ENCODE measurements around the gene BLM.
A peak's percentile ranks its signal among the peaks of the same experiment; 100 is the strongest.

Gene BLM

DNA sequence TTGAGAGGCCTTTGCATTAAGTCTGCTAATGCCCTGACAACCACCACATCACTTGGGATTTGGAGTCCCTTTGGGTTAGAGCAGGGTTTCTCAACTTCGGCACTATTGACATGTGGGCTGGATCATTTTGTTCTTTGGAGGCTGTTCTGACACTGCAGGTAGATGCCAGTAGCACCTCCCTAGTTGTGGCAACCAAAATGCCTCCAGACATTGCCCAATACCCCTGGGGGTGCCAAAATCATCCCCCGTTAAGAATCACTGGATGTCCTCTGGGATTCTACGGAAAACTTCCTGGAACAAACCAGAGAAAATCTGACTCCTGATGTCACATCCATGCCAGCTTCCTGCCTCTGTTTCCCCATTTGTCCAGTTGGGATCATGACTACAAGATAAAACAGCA lies 37.2 kb upstream of the BLM start:
- no peak overlapping the region for H3K27ac ChIP-seq (ENCODE audit: low read length, poor library complexity, severe bottlenecking)
- DNase-seq, result no peak
- no peak overlapping the region for H2BK12ac ChIP-seq (ENCODE audit: low read length in 2 of 2)
- H3K36me3 ChIP-seq (ENCODE audit: control insufficient read depth in 1 of 2, insufficient read depth in 2 of 2, low read depth in 1 of 2, low read length in 2 of 2), result no peaks in the 10 kb centered on the region
- H2BK5ac ChIP-seq (ENCODE audit: low read depth, low read length, poor library complexity, severe bottlenecking), result no peak overlapping the region
- no peaks in the 10 kb centered on the region for H3K79me1 ChIP-seq (replicated peaks; ENCODE audit: low read length, poor library complexity, severe bottlenecking)
- no peak overlapping the region for H4K8ac ChIP-seq (ENCODE audit: low read length)
- H3K4ac ChIP-seq (ENCODE audit: low read depth in 1 of 2, low read length in 2 of 2), result no peak overlapping the region
- no peak overlapping the region for H2BK120ac ChIP-seq (ENCODE audit: low read depth, low read length)
- H3K4me1 ChIP-seq (ENCODE audit: control insufficient read depth, insufficient read depth, low read depth, low read length), result peaks cover 7% of the 10 kb centered on the region
- H3K18ac ChIP-seq (ENCODE audit: low read depth in 1 of 2, low read length in 2 of 2), result no peak overlapping the region
- H4K91ac ChIP-seq (ENCODE audit: low read length), result no peak overlapping the region
- 86% methylated on average over 3 of the region's 3 CpGs for WGBS
- H2BK15ac ChIP-seq (ENCODE audit: low read depth, poor library complexity, severe bottlenecking), result no peak overlapping the region
- H3K9me3 ChIP-seq (ENCODE audit: control insufficient read depth, low read length), result no peaks in the 10 kb centered on the region
- H3K27me3 ChIP-seq (ENCODE audit: control insufficient read depth in 1 of 2, insufficient read depth in 1 of 2, low read length in 2 of 2), result peaks cover 0 to 3% of the 10 kb centered on the region in 2 experiments
- H3K23ac ChIP-seq (ENCODE audit: low read length in 2 of 2), result no peak overlapping the region
- no peak overlapping the region for H2AK5ac ChIP-seq (ENCODE audit: low read length, severe bottlenecking)
- H3K4me3 ChIP-seq (ENCODE audit: insufficient read depth in 1 of 2, low read depth in 1 of 2, low read length in 2 of 2), result peak overlapping the region in 1 of 2 experiments; percentile 5
- H2AFZ ChIP-seq (ENCODE audit: low read depth, low read length), result no peak overlapping the region
- no peak overlapping the region for H3K9ac ChIP-seq (ENCODE audit: low read length)
- H3K4me2 ChIP-seq (ENCODE audit: low read length, poor library complexity, severe bottlenecking), result no peak overlapping the region
- no peak overlapping the region for H3K14ac ChIP-seq (ENCODE audit: low read length in 2 of 2)

DNA sequence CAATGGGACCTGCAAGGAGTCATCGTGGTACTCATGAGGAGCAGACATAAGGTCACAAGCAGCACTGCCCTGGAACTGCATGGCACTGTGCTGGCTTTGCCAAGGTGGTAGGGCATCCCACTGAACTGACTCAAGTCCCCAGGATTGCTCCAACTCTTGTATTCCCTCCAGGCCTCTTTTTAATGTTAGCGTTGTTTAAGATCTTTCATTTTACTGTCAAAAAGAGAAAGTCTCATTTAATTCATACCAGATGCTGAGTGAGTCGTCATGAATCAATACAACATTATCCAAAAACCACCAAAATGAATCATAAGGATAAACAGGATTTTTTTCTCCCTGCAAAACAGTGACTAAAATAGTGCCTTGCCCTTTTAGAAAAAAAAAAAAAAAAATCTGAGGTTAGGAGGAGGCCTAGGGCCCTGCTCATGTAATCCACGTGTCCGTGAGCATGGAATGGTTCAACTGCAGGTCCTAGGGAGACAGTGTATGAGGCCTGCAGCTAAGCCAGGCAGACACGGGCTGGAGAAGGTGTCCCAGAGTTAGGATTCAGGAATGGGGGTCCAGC lies 36.7 kb upstream of the BLM start:
- H3K4ac ChIP-seq (ENCODE audit: low read depth in 1 of 2, low read length in 2 of 2), result no peak overlapping the region
- peak overlapping the region; percentile 12 for H2BK15ac ChIP-seq (ENCODE audit: low read depth, poor library complexity, severe bottlenecking)
- H2AFZ ChIP-seq (ENCODE audit: low read depth, low read length), result no peak overlapping the region
- peak overlapping the region; percentile 73 for H3K9ac ChIP-seq (ENCODE audit: low read length)
- peak overlapping the region; percentile 34 for H4K91ac ChIP-seq (ENCODE audit: low read length)
- no peak overlapping the region for H2BK12ac ChIP-seq (ENCODE audit: low read length in 2 of 2)
- H2BK5ac ChIP-seq (ENCODE audit: low read depth, low read length, poor library complexity, severe bottlenecking), result no peak overlapping the region
- peaks cover 0 to 3% of the 10 kb centered on the region in 2 experiments for H3K27me3 ChIP-seq (ENCODE audit: control insufficient read depth in 1 of 2, insufficient read depth in 1 of 2, low read length in 2 of 2)
- 35% methylated on average over 3 of the region's 6 CpGs for WGBS
- no peak overlapping the region for H2AK5ac ChIP-seq (ENCODE audit: low read length, severe bottlenecking)
- H3K4me3 ChIP-seq (ENCODE audit: insufficient read depth in 1 of 2, low read depth in 1 of 2, low read length in 2 of 2), result peak overlapping the region in 1 of 2 experiments; percentile 5
- H3K23ac ChIP-seq (ENCODE audit: low read length in 2 of 2), result no peak overlapping the region
- no peak overlapping the region for H3K18ac ChIP-seq (ENCODE audit: low read depth in 1 of 2, low read length in 2 of 2)
- no peak overlapping the region for H2BK120ac ChIP-seq (ENCODE audit: low read depth, low read length)
- H3K79me1 ChIP-seq (replicated peaks; ENCODE audit: low read length, poor library complexity, severe bottlenecking), result no peaks in the 10 kb centered on the region
- H4K8ac ChIP-seq (ENCODE audit: low read length), result peak overlapping the region; percentile 19
- peaks cover 5% of the 10 kb centered on the region for H3K4me1 ChIP-seq (ENCODE audit: control insufficient read depth, insufficient read depth, low read depth, low read length)
- no peaks in the 10 kb centered on the region for H3K9me3 ChIP-seq (ENCODE audit: control insufficient read depth, low read length)
- no peaks in the 10 kb centered on the region for H3K36me3 ChIP-seq (ENCODE audit: control insufficient read depth in 1 of 2, insufficient read depth in 2 of 2, low read depth in 1 of 2, low read length in 2 of 2)
- H3K14ac ChIP-seq (ENCODE audit: low read length in 2 of 2), result no peak overlapping the region
- peak; percentile 71 for DNase-seq
- H3K27ac ChIP-seq (ENCODE audit: low read length, poor library complexity, severe bottlenecking), result no peak overlapping the region
- no peak overlapping the region for H3K4me2 ChIP-seq (ENCODE audit: low read length, poor library complexity, severe bottlenecking)

DNA sequence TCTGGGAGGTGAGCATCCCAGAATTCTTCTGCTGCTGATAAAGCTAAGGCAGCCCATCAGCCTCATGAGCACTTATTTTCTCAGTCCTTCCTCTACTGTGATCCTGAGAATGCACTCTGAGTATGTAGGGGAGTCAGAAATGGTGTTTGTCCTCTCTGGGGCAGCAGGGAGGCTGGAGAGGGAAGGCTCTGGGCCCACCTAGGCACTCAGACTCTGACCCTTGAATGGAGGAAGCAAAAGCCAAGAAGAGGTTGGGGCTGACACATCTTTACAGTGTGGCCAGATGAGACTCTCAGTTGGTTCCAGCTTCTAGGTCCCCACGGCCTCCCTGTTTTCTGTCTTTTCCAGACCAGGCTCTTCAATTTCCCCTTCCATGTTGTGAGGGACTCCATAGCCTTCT lies 36.1 kb upstream of the BLM start:
- Histone ChIP-seq H3K27ac (ENCODE audit: low read length, poor library complexity, severe bottlenecking) (no peak overlapping the region), H3K14ac (ENCODE audit: low read length in 2 of 2) (no peak overlapping the region), H2BK120ac (ENCODE audit: low read depth, low read length) (no peak overlapping the region), H3K4me2 (ENCODE audit: low read length, poor library complexity, severe bottlenecking) (no peak overlapping the region), H3K4ac (ENCODE audit: low read depth in 1 of 2, low read length in 2 of 2) (no peak overlapping the region), H3K9ac (ENCODE audit: low read length) (peak overlapping the region; percentile 73), H2AFZ (ENCODE audit: low read depth, low read length) (no peak overlapping the region), H3K4me1 (ENCODE audit: control insufficient read depth, insufficient read depth, low read depth, low read length) (peaks cover 5% of the 10 kb centered on the region), H3K4me3 (ENCODE audit: insufficient read depth in 1 of 2, low read depth in 1 of 2, low read length in 2 of 2) (no peak overlapping the region), H3K23ac (ENCODE audit: low read length in 2 of 2) (no peak overlapping the region), H3K27me3 (ENCODE audit: control insufficient read depth in 1 of 2, insufficient read depth in 1 of 2, low read length in 2 of 2) (peaks cover 0 to 3% of the 10 kb centered on the region in 2 experiments), H3K79me1 (replicated peaks; ENCODE audit: low read length, poor library complexity, severe bottlenecking) (no peaks in the 10 kb centered on the region), H3K9me3 (ENCODE audit: control insufficient read depth, low read length) (no peaks in the 10 kb centered on the region), H3K36me3 (ENCODE audit: control insufficient read depth in 1 of 2, insufficient read depth in 2 of 2, low read depth in 1 of 2, low read length in 2 of 2) (no peaks in the 10 kb centered on the region), H2BK15ac (ENCODE audit: low read depth, poor library complexity, severe bottlenecking) (no peak overlapping the region), H2BK12ac (ENCODE audit: low read length in 2 of 2) (no peak overlapping the region), H2AK5ac (ENCODE audit: low read length, severe bottlenecking) (no peak overlapping the region), H3K18ac (ENCODE audit: low read depth in 1 of 2, low read length in 2 of 2) (peak overlapping the region in 1 of 2 experiments; percentile 28), H4K8ac (ENCODE audit: low read length) (peak overlapping the region; percentile 19), H4K91ac (ENCODE audit: low read length) (peak overlapping the region; percentile 7), H2BK5ac (ENCODE audit: low read depth, low read length, poor library complexity, severe bottlenecking) (no peak overlapping the region)
- WGBS, result 90% methylated on average over 1 of the region's 1 CpG
- DNase-seq, result no peak

DNA sequence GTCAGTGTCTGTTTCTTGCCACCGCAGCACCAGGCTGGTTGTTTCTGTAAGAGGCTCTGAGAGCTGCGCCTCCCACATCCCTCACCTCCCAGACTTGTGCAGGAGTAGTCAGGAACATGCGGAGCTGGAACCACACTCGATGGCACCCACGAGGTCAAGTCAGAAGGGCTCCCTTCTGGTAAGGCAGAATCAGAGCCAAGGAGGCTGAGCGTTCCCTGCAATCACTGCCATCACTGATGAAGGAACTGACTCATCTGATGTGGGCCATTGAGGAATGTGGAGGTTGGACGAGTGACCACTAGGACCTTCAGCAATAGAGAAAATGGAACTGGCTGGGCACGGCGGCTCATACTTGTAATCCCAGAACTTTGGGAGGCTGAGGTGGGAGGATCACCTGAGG lies 35.7 kb upstream of the BLM start:
- H3K27ac ChIP-seq (ENCODE audit: low read length, poor library complexity, severe bottlenecking), result no peak overlapping the region
- peak overlapping the region in 1 of 2 experiments; percentile 68 for H3K14ac ChIP-seq (ENCODE audit: low read length in 2 of 2)
- H2BK5ac ChIP-seq (ENCODE audit: low read depth, low read length, poor library complexity, severe bottlenecking), result no peak overlapping the region
- 54% methylated on average over 9 of the region's 9 CpGs for WGBS
- no peaks in the 10 kb centered on the region for H3K36me3 ChIP-seq (ENCODE audit: control insufficient read depth in 1 of 2, insufficient read depth in 2 of 2, low read depth in 1 of 2, low read length in 2 of 2)
- peaks cover 5% of the 10 kb centered on the region for H3K4me1 ChIP-seq (ENCODE audit: control insufficient read depth, insufficient read depth, low read depth, low read length)
- H4K91ac ChIP-seq (ENCODE audit: low read length), result no peak overlapping the region
- no peak overlapping the region for H3K4me2 ChIP-seq (ENCODE audit: low read length, poor library complexity, severe bottlenecking)
- peak overlapping the region; percentile 73 for H3K9ac ChIP-seq (ENCODE audit: low read length)
- no peak overlapping the region for H2BK12ac ChIP-seq (ENCODE audit: low read length in 2 of 2)
- H3K18ac ChIP-seq (ENCODE audit: low read depth in 1 of 2, low read length in 2 of 2), result no peak overlapping the region
- no peak overlapping the region for H3K4ac ChIP-seq (ENCODE audit: low read depth in 1 of 2, low read length in 2 of 2)
- H4K8ac ChIP-seq (ENCODE audit: low read length), result peak overlapping the region; percentile 12
- no peak overlapping the region for H3K23ac ChIP-seq (ENCODE audit: low read length in 2 of 2)
- no peak overlapping the region for H2AFZ ChIP-seq (ENCODE audit: low read depth, low read length)
- no peak overlapping the region for H3K4me3 ChIP-seq (ENCODE audit: insufficient read depth in 1 of 2, low read depth in 1 of 2, low read length in 2 of 2)
- no peak overlapping the region for H2AK5ac ChIP-seq (ENCODE audit: low read length, severe bottlenecking)
- no peak overlapping the region for H2BK120ac ChIP-seq (ENCODE audit: low read depth, low read length)
- H3K79me1 ChIP-seq (replicated peaks; ENCODE audit: low read length, poor library complexity, severe bottlenecking), result no peaks in the 10 kb centered on the region
- H2BK15ac ChIP-seq (ENCODE audit: low read depth, poor library complexity, severe bottlenecking), result no peak overlapping the region
- peak; percentile 75 for DNase-seq
- no peaks in the 10 kb centered on the region for H3K9me3 ChIP-seq (ENCODE audit: control insufficient read depth, low read length)
- peaks cover 0 to 3% of the 10 kb centered on the region in 2 experiments for H3K27me3 ChIP-seq (ENCODE audit: control insufficient read depth in 1 of 2, insufficient read depth in 1 of 2, low read length in 2 of 2)

Measured in mesenchymal stem cell (in vitro differentiated cells and primary cell).